NCI-H187 treated with DMSO at 0.1 percent for 48 hours (cell line): ENCODE results near the gene QRSL1.
"Not testable (repeated sequence)": the region's sequence is repeated elsewhere in the genome, so short reads cannot be mapped to it uniquely, and the experiment has no call there.

ENCODE experiments used
- DNase-seq: peaks from one replicate; lab custom pipeline; 2025; lab: John Stamatoyannopoulos, UW

QRSL1 gene, protein sequence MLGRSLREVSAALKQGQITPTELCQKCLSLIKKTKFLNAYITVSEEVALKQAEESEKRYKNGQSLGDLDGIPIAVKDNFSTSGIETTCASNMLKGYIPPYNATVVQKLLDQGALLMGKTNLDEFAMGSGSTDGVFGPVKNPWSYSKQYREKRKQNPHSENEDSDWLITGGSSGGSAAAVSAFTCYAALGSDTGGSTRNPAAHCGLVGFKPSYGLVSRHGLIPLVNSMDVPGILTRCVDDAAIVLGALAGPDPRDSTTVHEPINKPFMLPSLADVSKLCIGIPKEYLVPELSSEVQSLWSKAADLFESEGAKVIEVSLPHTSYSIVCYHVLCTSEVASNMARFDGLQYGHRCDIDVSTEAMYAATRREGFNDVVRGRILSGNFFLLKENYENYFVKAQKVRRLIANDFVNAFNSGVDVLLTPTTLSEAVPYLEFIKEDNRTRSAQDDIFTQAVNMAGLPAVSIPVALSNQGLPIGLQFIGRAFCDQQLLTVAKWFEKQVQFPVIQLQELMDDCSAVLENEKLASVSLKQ

GRCh38 chr6:106629103-106629858 is at the start of gene QRSL1, which contains the start of gene RTN4IP1:
Gene QRSL1, plus strand, starts transcription at chr6:106629578. Its CDS starts 104 bp downstream, at chr6:106629682.
Gene RTN4IP1, minus strand, starts transcription at chr6:106629498. Its CDS starts 477 bp downstream, at chr6:106629021.
- DNase-seq, result peak; percentile 84

- no peak for DNase-seq
These were observed 47.9 kb upstream of the QRSL1 start for GRCh38 chr6:106581468-106581867.

DNA sequence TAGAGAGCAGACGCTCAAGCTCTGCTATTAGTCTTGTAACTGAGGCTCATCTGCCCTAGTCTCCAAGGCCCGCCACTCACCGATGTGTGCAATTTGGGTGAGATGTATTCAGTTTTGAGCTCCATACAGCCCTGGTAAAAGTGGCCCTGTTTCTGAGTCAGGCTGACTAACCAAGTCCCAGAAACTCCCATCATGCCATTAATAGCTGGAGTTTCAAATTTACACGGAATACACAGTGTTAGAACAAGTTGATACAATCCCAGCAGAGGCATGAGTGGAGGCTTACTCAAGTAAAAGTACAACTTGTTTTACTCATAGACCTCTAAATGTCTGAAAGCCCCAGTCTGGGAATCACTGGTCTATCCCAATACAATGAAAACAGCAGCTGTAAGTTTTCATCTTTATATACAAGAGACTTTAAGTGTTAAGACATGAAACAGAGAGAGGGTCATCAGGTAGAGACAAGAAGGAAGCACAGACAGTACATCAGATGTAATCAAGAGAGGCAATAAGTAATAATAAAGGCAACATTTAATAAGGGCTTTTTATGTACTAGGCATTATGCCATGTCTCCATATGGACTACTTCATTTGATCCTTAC is 42.5 kb upstream of the QRSL1 start:
- DNase-seq, result no peak

DNA sequence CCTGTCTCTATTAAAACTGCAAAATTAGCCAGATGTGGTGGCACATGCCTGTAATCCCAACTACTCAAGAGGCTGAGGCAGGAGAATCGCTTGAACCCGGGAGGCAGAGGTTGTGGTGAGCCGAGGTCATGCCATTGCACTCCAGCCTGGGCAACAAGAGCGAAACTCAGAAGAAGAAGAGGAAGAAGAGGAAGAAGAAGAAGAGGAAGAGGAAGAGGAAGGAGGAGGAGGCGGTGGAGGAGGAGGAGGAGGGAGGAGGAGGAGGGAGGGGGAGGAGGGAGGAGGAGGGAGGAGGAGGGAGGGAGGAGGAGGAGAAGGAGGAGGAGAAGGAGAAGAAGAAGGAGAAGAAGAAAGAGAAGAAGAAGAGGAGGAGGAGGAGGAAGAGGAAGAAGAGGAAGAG is 40.4 kb upstream of the QRSL1 start:
- not testable (repeated sequence) for DNase-seq

GRCh38 chr6:106591111-106591825 is 38.1 kb upstream of the QRSL1 start:
- no peak for DNase-seq

DNA sequence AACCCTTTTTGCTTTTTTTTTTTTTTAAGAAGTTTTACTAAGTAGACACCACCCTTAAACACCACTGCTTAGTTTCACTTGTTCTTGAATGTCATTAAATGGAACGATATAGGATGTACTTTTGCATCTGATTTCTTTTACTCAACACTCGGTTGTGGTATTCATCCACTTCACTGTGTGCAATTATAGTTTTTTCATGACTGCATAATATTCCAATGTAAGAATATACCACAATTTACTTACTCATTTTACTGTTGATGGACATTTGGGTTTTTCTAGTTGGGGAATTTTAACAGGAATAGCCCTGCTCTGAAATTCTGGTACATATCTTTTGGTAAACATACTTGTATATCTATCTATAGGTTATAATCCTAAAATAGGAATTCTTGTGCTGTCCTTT is 29.9 kb upstream of the QRSL1 start:
- no peak for DNase-seq

GRCh38 chr6:106600329-106600728 is 29.0 kb upstream of the QRSL1 start:
- DNase-seq, result no peak

- DNase-seq, result peak; percentile 38
These were observed 21.2 kb upstream of the QRSL1 start for GRCh38 chr6:106608080-106608668.

DNA sequence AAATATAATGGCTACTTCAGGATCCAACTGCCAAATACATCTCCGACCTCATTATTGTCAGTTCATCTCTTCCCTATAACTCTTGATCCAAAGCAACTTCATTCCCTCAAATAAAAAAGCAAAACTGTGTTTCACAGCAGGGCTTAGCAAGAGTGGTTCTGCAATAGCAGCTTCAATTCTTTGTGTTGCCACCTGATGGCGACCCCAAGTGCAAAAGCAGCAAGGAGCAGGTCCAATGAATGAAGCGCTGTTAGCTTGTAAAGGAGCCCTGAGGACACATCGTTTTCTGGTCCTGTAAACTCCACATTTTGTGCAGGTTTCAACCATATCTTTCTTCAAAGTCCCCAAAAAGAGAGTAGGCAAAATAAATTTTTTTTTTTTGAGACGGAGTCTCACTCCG is 19.7 kb upstream of the QRSL1 start:
- DNase-seq, result no peak

- no peak for DNase-seq
These were observed 18.3 kb upstream of the QRSL1 start for GRCh38 chr6:106611030-106611429.

GRCh38 chr6:106612671-106613416 is 16.5 kb upstream of the QRSL1 start:
- no peak for DNase-seq

DNA sequence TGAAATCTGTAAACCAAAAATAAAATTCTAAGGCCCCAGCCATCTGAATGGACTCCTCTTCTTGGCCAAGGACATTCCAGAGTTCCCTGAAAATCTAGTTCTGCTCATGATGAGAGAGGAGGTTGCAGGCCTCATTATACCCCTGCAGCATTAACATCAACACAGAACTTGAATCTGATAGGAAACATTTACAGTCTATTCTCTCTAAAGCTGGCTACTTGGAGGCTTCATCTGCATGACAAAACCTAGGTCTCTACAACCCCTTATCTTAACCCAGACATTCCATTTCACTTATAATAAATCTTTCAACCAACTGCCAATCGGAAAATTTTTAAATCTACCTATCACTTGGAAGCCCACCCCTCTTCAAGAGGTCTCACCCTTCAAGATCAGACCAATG is 15.8 kb upstream of the QRSL1 start:
- DNase-seq, result no peak

GRCh38 chr6:106614166-106614565 is 15.2 kb upstream of the QRSL1 start:
- DNase-seq, result no peak

GRCh38 chr6:106614592-106615257 is 14.7 kb upstream of the QRSL1 start:
- no peak for DNase-seq

- no peak for DNase-seq
These were observed 12.1 kb upstream of the QRSL1 start for GRCh38 chr6:106617302-106617701.

DNA sequence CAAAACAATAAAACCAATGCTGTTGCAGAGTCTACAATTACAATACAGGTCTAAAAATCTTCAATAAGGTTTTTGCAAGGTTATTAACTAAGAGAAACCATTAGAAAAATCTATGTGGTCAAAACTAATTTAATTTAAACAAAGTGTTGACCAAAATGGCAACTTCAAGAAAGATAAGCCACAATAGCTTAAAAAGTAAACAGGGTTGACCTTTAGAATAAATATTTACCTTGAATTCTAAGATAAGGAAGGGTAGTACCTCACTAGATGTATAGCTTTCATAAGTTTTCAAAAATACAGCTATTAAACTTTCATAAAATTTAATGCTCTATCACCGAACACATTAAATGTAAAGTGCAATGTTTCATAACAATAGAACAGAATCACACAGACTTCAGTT is 11.5 kb upstream of the QRSL1 start:
- DNase-seq, result no peak

- no peak for DNase-seq
These were observed 11.1 kb upstream of the QRSL1 start for GRCh38 chr6:106618324-106618723.

DNA sequence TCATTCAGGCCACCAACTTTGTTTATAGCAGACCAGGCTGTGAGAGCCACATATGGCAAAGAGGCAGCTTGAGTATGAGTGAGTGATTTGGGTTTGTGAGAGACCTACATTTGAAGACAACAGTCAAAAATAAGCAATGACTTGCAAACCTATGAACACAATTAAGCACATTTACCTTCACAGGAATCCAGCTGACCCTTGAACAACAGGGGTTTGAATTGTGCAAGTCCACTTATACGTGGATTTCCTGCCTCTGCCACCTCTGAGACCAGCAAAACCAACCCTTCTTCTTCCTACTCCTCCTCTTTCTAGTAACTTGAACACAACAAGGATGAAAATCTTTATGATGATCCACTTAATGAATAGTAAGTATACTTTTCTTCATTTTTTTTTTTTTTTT is 10.2 kb upstream of the QRSL1 start:
- DNase-seq, result no peak

DNA sequence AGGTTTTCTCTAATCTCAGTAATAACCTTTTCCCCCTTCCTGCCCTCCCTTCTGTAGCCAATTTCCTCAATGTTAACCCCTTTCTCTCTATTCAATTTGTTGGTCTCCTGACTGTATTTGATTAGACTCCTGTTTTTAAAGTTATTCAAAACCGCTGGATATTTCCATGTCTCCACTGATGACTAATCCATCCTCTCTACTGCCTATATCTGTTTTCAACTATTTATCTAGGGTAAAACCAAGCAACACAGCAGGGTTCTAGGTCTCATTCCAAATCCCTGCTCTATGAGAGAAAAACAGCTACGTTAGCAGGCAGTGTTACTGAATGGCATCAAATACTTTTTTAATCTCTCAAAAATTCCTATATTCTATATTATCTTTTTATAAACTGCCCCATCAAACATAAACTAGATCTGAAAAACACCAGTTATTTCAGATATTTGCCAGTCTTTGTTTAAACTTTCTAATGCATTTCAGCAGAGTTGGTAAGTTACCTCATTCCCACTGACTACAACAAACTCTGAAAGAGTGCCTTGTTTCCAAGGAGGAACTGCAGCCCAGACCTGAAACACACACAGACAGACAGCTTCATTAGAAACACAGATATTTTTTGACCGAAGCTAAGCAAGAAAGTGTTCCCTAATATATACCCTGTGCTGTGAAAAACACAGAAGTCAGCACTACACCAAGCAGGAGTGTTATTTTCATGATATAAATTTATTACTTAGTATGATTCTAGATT is 8.3 kb upstream of the QRSL1 start:
- DNase-seq, result no peak

- no peak for DNase-seq
These were observed 7.0 kb upstream of the QRSL1 start for GRCh38 chr6:106622412-106622811.
